ENCODE measurements around the gene PIP5K1A. TPM values are rescaled to one million over a fixed set of nuclear protein-coding genes. Genes with fewer than 3 reads are reported as not detected.

PIP5K1A gene
- total and polyA plus RNA-seq, 9 of the 15 experiments (the other 6 are each of a cell fraction or from before 2014, with no cell fraction given), result 1.9 to 42.4 (median 18.8) TPM

DNA sequence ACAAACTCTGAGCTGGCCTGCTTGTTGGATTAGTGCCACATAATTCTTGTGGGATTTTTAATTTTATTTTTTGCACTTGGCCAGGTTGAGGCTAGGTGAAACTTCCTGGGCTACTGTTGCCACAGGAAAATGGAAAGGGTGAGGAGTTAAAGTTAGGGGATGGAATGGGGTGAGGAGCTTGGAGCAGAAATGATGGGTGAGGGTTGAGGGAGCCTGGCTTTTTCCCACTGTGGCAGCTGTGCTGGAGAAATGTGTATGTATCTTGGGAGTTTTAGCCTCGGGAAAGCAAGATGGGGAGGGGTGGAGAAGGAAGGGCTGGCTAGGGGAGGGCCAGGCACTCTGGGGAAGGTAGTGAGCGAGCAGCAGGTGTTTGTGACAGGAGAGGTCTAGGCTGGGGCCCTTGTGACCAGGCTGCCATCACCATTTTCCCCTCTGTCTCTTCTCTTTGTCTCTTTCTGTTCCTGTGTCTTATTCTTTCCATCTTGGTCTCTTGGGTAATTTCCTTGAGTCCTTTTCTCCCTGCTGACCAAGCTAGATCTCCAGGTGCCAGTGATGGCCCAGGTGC, 85.7 kb downstream of the PIP5K1A start:
- intact Hi-C loops (cut with micrococcal nuclease) (loop anchor here (10.0 kb wide), 1 partner anchor 61 kb away; the partner anchor contains the start of gene RFX5), in situ Hi-C loops (cut with MboI) (no loop called here)
- H3K9me1 ChIP-seq (ENCODE audit: control insufficient read depth, insufficient read depth, low read length), result peaks cover 7% of the 10 kb centered on the region
- no peaks in the 10 kb centered on the region for H3K27me3 ChIP-seq (ENCODE audit: control insufficient read depth in 2 of 2, insufficient read depth in 2 of 2, low read length in 2 of 2)
- peaks cover 16% of the 10 kb centered on the region; the same call in 1 of the 2 replicates for H4K20me1 ChIP-seq (replicated peaks; ENCODE audit: control insufficient read depth, insufficient read depth, low read length)
- ChIA-PET POLR2A (interaction anchor here (0.6 to 3.5 kb wide), 6 partner anchors 9 to 232 kb away, joined by 3 to 43 read pairs (median 4); partner anchors contain the start of gene PSMB4), CTCF (ENCODE audit: low intra/inter-chr PET ratio) (interaction anchor here (0.6 kb wide), 1 partner anchor 114 kb away, joined by 7 read pairs; no protein-coding TSS in a partner anchor)
- ATAC-seq, result no peak
- peaks cover 48% of the 10 kb centered on the region; the same call in 2 of the 3 replicates for H3K36me3 ChIP-seq (ENCODE audit: control insufficient read depth, insufficient read depth, low read length)
- peak overlapping the region; percentile 33 to 99; a peak in 3 of 4 replicates for H3K9ac ChIP-seq (ENCODE audit: insufficient read depth in 1 of 2, low read depth in 2 of 2, low read length in 2 of 2)
- no peaks in the 10 kb centered on the region for H3K9me3 ChIP-seq (replicated peaks; ENCODE audit: control insufficient read depth, insufficient read depth, low read depth, low read length)
- WGBS (ENCODE audit: insufficient coverage, low coverage, missing lambda C conversion rate), result 67% methylated on average over 1 of the region's 2 CpGs
- BruUV-seq (replicated peaks), result no TSS peak
- H3K4me1 ChIP-seq (replicated peaks in 1 of 2; ENCODE audit: control insufficient read depth in 2 of 2, insufficient read depth in 2 of 2, low read length in 2 of 2), result peaks cover 19 to 47% of the 10 kb centered on the region in 2 experiments
- no peak overlapping the region for H2AFZ ChIP-seq (ENCODE audit: low read depth, low read length)
- H3K27ac ChIP-seq (ENCODE audit: extremely low read depth, low read depth, low read length), result peak overlapping the region; percentile 99; the same call in 1 of the 3 replicates
- FAIRE-seq, result no peak
- 0 out of 2 replicates have a peak, but pooled peaks have one; percentile 7 for TF ChIP-seq NFIC (IDR thresholded peaks at IDR 0.05)
- no peak for TF ChIP-seq ZNF124 (CRISPR knock-in tag; IDR thresholded peaks at IDR 0.05)
- H3K79me2 ChIP-seq (ENCODE audit: control insufficient read depth, insufficient read depth, low read length), result peaks cover 28% of the 10 kb centered on the region
- H3K4me2 ChIP-seq (ENCODE audit: insufficient read depth, low read length), result peak overlapping the region; percentile 100
- DNase-seq (ENCODE audit: extremely low read depth in 1 of 4, low spot score in 3 of 4), result no peak
- peak overlapping the region; percentile 67; the same call in 1 of the 2 replicates for H3K4me3 ChIP-seq

DNA sequence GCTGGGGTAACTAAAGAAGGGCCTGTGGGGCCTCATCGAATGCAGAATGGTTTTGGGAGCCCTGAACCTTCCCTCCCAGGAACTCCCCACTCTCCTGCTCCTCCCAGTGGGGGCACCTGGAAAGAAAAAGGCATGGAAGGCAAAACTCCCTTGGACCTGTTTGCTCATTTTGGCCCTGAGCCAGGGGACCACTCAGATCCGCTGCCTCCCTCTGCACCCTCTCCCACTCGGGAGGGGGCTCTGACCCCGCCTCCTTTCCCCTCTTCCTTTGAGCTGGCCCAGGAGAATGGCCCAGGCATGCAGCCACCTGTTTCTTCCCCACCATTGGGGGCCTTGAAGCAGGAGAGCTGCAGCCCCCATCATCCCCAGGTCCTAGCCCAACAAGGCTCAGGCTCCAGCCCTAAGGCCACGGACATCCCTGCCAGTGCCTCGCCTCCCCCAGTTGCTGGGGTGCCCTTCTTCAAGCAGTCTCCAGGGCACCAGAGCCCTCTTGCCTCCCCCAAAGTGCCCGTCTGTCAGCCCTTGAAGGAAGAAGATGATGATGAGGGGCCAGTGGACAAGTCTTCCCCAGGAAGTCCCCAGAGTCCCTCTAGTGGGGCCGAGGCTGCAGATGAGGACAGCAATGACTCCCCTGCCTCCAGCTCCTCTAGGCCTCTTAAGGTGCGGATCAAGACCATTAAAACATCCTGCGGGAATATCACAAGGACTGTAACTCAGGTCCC, 88.4 kb downstream of the PIP5K1A start:
- ChIA-PET POLR2A (interaction anchor here (0.7 kb wide), 2 partner anchors 112 to 219 kb away, joined by 3 to 5 read pairs; partner anchors contain the start of gene PSMB4), CTCF (ENCODE audit: low intra/inter-chr PET ratio) (no interaction called here)
- H3K4me1 ChIP-seq (replicated peaks in 1 of 2; ENCODE audit: control insufficient read depth in 2 of 2, insufficient read depth in 2 of 2, low read length in 2 of 2), result peaks cover 15 to 52% of the 10 kb centered on the region in 2 experiments

More for the DNA sequence above, 88.4 kb downstream of the PIP5K1A start:
- no peaks in the 10 kb centered on the region for H3K9me3 ChIP-seq (replicated peaks; ENCODE audit: control insufficient read depth, insufficient read depth, low read depth, low read length)
- DNase-seq (ENCODE audit: extremely low read depth in 1 of 4, low spot score in 3 of 4) (no peak), ATAC-seq (no peak), FAIRE-seq (no peak)
- H3K4me3 ChIP-seq, result no peak overlapping the region
- H3K9me1 ChIP-seq (ENCODE audit: control insufficient read depth, insufficient read depth, low read length), result peaks cover 7% of the 10 kb centered on the region
- WGBS (ENCODE audit: insufficient coverage, low coverage, missing lambda C conversion rate), result 92% methylated on average over 8 of the region's 10 CpGs
- TF ChIP-seq NFE2 (IDR thresholded peaks at IDR 0.05; ENCODE audit: low read depth) (no peak), RBFOX2 (IDR thresholded peaks at IDR 0.05; ENCODE audit: low read depth, low read length) (0 out of 2 replicates have a peak, but pooled peaks have one; percentile 12), NFIC (IDR thresholded peaks at IDR 0.05) (peak; percentile 82)
- TF ChIP-seq, protein P1, sequence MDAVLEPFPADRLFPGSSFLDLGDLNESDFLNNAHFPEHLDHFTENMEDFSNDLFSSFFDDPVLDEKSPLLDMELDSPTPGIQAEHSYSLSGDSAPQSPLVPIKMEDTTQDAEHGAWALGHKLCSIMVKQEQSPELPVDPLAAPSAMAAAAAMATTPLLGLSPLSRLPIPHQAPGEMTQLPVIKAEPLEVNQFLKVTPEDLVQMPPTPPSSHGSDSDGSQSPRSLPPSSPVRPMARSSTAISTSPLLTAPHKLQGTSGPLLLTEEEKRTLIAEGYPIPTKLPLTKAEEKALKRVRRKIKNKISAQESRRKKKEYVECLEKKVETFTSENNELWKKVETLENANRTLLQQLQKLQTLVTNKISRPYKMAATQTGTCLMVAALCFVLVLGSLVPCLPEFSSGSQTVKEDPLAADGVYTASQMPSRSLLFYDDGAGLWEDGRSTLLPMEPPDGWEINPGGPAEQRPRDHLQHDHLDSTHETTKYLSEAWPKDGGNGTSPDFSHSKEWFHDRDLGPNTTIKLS (IDR thresholded peaks at IDR 0.05; ENCODE audit: borderline replicate concordance, low read depth), result no peak
- TF ChIP-seq, protein P2, sequence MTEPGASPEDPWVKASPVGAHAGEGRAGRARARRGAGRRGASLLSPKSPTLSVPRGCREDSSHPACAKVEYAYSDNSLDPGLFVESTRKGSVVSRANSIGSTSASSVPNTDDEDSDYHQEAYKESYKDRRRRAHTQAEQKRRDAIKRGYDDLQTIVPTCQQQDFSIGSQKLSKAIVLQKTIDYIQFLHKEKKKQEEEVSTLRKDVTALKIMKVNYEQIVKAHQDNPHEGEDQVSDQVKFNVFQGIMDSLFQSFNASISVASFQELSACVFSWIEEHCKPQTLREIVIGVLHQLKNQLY (CRISPR knock-in tag; conservative IDR thresholded peaks at IDR 0.05), result no peak
- H3K9ac ChIP-seq (ENCODE audit: insufficient read depth in 1 of 2, low read depth in 2 of 2, low read length in 2 of 2), result peak overlapping the region in 1 of 2 experiments; percentile 43; a peak in 1 of 4 replicates
- H2AFZ ChIP-seq (ENCODE audit: low read depth, low read length), result no peak overlapping the region
- no peak overlapping the region for H3K27ac ChIP-seq (ENCODE audit: extremely low read depth, low read depth, low read length)
- in situ Hi-C loops (cut with MboI) (no loop called here), intact Hi-C loops (cut with micrococcal nuclease) (loop anchor here (10.0 kb wide), 1 partner anchor 58 kb away; the partner anchor contains the start of gene RFX5)
- peaks cover 28% of the 10 kb centered on the region for H3K79me2 ChIP-seq (ENCODE audit: control insufficient read depth, insufficient read depth, low read length)
- BruUV-seq (replicated peaks), result no TSS peak
- H3K4me2 ChIP-seq (ENCODE audit: insufficient read depth, low read length), result no peak overlapping the region
- H3K27me3 ChIP-seq (ENCODE audit: control insufficient read depth in 2 of 2, insufficient read depth in 2 of 2, low read length in 2 of 2), result no peaks in the 10 kb centered on the region
- H4K20me1 ChIP-seq (replicated peaks; ENCODE audit: control insufficient read depth, insufficient read depth, low read length), result peaks cover 17% of the 10 kb centered on the region
- H3K36me3 ChIP-seq (ENCODE audit: control insufficient read depth, insufficient read depth, low read length), result peaks cover 70% of the 10 kb centered on the region; the same call in 2 of the 3 replicates

Data from K562 (cell line).